ENCODE measurements around the gene DERL3.

DNA sequence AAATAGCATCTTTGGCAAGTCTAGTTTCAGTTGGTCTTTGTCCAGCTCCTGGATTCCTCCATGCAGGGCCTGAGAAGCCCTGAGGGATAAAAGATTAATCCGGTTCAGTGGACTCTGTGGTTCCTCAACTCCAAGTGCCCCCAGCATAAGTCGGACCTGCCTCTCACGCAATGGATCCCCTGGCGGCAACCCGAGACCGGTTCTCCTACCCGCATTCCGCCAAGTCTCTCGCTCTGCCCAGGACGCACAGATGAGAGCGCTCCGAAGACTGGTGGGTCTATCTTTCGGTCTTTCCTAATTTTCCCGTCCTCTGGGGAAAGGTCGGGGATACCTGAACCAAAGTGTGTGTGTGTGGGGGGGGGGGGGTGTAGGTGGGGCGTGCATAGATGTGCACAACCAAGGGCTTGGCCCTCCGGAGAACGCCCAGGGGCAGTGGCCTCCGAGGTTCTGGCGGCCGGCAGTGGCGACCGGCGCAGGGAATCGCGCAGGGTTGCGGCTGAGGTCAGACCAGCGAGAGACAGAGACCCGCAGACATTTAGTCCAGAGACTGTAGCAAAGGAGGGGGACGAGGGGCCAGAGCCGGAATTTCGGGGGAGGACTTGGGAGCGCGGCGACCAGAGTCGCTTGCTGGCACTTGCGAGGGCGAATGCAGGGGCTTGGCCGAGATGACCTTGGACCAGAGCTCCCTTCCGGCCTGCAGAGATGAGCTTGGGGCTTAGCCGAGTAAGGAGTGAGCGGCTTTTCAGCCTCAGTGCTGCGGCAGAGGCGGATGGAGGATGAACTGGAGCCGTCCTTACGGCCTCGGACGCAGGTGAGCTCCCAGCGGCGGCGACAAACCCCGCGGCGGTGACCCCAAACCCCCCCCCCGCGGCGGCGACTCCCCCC is 18.2 kb upstream of the DERL3 start:
- TF ChIP-seq CTCF (IDR thresholded peaks at IDR 0.05) (peak in 1 of 7 experiments; percentile 10), POLR2A (IDR thresholded peaks at IDR 0.05) (no peak), EP300 (IDR thresholded peaks at IDR 0.05) (no peak), POLR2AphosphoS5 (IDR thresholded peaks at IDR 0.05) (no peak)

Data from stomach (tissue), 4 donors.